H1 (cell line): ENCODE results near the gene PARP1. TPM values are rescaled to one million over a fixed set of nuclear protein-coding genes. Genes with fewer than 3 reads are reported as not detected.

Experiments
- CTCF ChIA-PET: fragments of 300-600 bp; sonication (Branson Sonifier 250); formaldehyde crosslinking; loops from one replicate; lab custom pipeline; 2021; ENCODE audit not compliant: partially characterized antibody; lab: Charles Lee
- POLR2A ChIA-PET: fragments of 300-600 bp; sonication (Branson Sonifier 250); formaldehyde crosslinking; loops from one replicate; lab custom pipeline; 2021; ENCODE audit warnings: inconsistent platforms; ENCODE audit not compliant: partially characterized antibody; lab: Charles Lee
- DNase-seq, 2 experiments: peaks; one replicate each; pipeline versions ENCODE4 v3.0.0 to v3.0.0-alpha.2; 2010 to 2022; ENCODE audit warnings: low spot score in 2 of 2, low read depth in 1 of 2, mixed read lengths in 1 of 2
- FAIRE-seq: peaks from 2 replicates; lab custom pipeline; 2011; peaks lifted over from hg19 to GRCh38; lab: Jason Lieb, UNC
- H2AFZ ChIP-seq: 2 replicates; pipeline ENCODE4 v1.8.1; 2012; ENCODE audit warnings: low read length, inconsistent platforms
- H2AK5ac ChIP-seq: 2 replicates; pipeline ENCODE4 v1.6.1; 2013; ENCODE audit warnings: low read depth, low read length
- H2BK120ac ChIP-seq: replicated peaks from 2 replicates; pipeline ENCODE3; 2013; ENCODE audit warnings: low read depth, low read length, inconsistent platforms
- H2BK12ac ChIP-seq: 2 replicates; pipeline ENCODE4 v1.6.1; 2013; ENCODE audit warnings: low read depth, low read length
- H2BK15ac ChIP-seq: 2 replicates; pipeline ENCODE4 v1.6.1; 2013; ENCODE audit warnings: low read length
- H2BK20ac ChIP-seq: 2 replicates; pipeline ENCODE4 v1.6.1; 2013; ENCODE audit warnings: low read length
- H2BK5ac ChIP-seq: 2 replicates; pipeline ENCODE4 v1.6.1; 2013; ENCODE audit warnings: low read depth, low read length
- H3K14ac ChIP-seq: 2 replicates; pipeline ENCODE4 v1.6.1; 2013; ENCODE audit warnings: inconsistent platforms; ENCODE audit not compliant: insufficient read length
- H3K18ac ChIP-seq: 2 replicates; pipeline ENCODE4 v1.6.1; 2013; ENCODE audit warnings: low read length; ENCODE audit errors: extremely low read depth
- H3K23ac ChIP-seq: 2 replicates; pipeline ENCODE4 v1.6.1; 2013; ENCODE audit warnings: inconsistent platforms; ENCODE audit not compliant: insufficient read length
- H3K23me2 ChIP-seq: 2 replicates; pipeline ENCODE4 v1.6.1; 2013; ENCODE audit warnings: low read depth, low read length
- H3K27ac ChIP-seq: 2 replicates; pipeline ENCODE4 v1.6.1; 2011; ENCODE audit warnings: low read depth, low read length, inconsistent platforms
- H3K27me3 ChIP-seq, 4 experiments: replicated peaks in 1 of 4; 1 replicate in 1 of 4; 2 replicates in 3 of 4; pipeline versions ENCODE4 v1.6.1 to v1.8.1; 2011 to 2013; ENCODE audit warnings: low read length in 3 of 4, mild to moderate bottlenecking in 3 of 4, inconsistent platforms in 2 of 4, mixed read lengths in 2 of 4, moderate library complexity in 1 of 4; ENCODE audit not compliant: control insufficient read depth in 3 of 4, insufficient read depth in 3 of 4; ENCODE audit errors: extremely low read depth in 1 of 4
- H3K36me3 ChIP-seq, 4 experiments: 2 replicates each; pipeline versions ENCODE4 v1.6.1 to v1.8.1; 2011 to 2013; ENCODE audit warnings: mild to moderate bottlenecking in 4 of 4, low read length in 3 of 4, moderate library complexity in 2 of 4, control low read depth in 1 of 4, inconsistent platforms in 1 of 4; ENCODE audit not compliant: insufficient read depth in 4 of 4, control insufficient read depth in 2 of 4
- H3K4ac ChIP-seq: replicated peaks from 2 replicates; pipeline ENCODE3; 2013; ENCODE audit warnings: low read length, low read depth, mixed read lengths, inconsistent platforms; ENCODE audit not compliant: insufficient read length
- H3K4me1 ChIP-seq, 4 experiments: replicated peaks in 1 of 4; 1 replicate in 1 of 4; 2 replicates in 3 of 4; pipeline versions ENCODE4 v1.6.1 to v1.8.1; 2011 to 2013; ENCODE audit warnings: low read length in 3 of 4, inconsistent platforms in 2 of 4, mixed read lengths in 1 of 4; ENCODE audit not compliant: insufficient read depth in 4 of 4, control insufficient read depth in 3 of 4
- H3K4me2 ChIP-seq, 2 experiments: 2 replicates each; pipeline versions ENCODE4 v1.6.1 to v1.8.1; 2011 to 2013; ENCODE audit warnings: low read depth in 2 of 2, low read length in 2 of 2, control low read depth in 1 of 2, inconsistent platforms in 1 of 2, mild to moderate bottlenecking in 1 of 2; ENCODE audit not compliant: insufficient read depth in 1 of 2
- H3K4me3 ChIP-seq, 4 experiments: fragments of 200-600, 300-600 bp in 1 of 4; sonication (generic), shearing (Covaris generic), sonication (Bioruptor Twin) in 1 of 4; 2 replicates each; pipeline versions ENCODE4 v1.5.1 to v1.8.1; 2011 to 2016; ENCODE audit warnings: low read length in 4 of 4, low read depth in 3 of 4, control low read depth in 2 of 4, inconsistent platforms in 2 of 4, mild to moderate bottlenecking in 2 of 4, mixed read lengths in 1 of 4, moderate library complexity in 1 of 4; ENCODE audit not compliant: insufficient read depth in 2 of 4; ENCODE audit errors: extremely low read depth in 1 of 4
- H3K56ac ChIP-seq: replicated peaks from 2 replicates; pipeline ENCODE3; 2013; ENCODE audit warnings: low read depth, mild to moderate bottlenecking, mixed read lengths, low read length, inconsistent platforms; ENCODE audit not compliant: insufficient read length
- H3K79me1 ChIP-seq: 2 replicates; pipeline ENCODE4 v1.6.1; 2013; ENCODE audit warnings: low read depth, low read length, control low read depth
- H3K79me2 ChIP-seq, 2 experiments: 2 replicates each; pipeline versions ENCODE4 v1.6.1 to v1.8.1; 2012 to 2013; ENCODE audit warnings: low read length in 2 of 2, mild to moderate bottlenecking in 2 of 2, inconsistent platforms in 1 of 2; ENCODE audit not compliant: insufficient read depth in 2 of 2, control insufficient read depth in 1 of 2
- H3K9ac ChIP-seq, 4 experiments: replicated peaks in 1 of 4; 1 replicate in 1 of 4; 2 replicates in 3 of 4; pipeline versions ENCODE4 v1.6.1 to v1.8.1; 2011 to 2013; ENCODE audit warnings: low read depth in 3 of 4, low read length in 3 of 4, control low read depth in 2 of 4, mild to moderate bottlenecking in 2 of 4, moderate library complexity in 2 of 4, inconsistent platforms in 1 of 4; ENCODE audit errors: extremely low read depth in 1 of 4
- H3K9me3 ChIP-seq, 2 experiments: 2 replicates each; pipeline versions ENCODE4 v1.6.1 to v1.8.1; 2012 to 2013; ENCODE audit warnings: mild to moderate bottlenecking in 2 of 2, moderate library complexity in 2 of 2, control low read depth in 1 of 2, inconsistent platforms in 1 of 2, low read depth in 1 of 2, low read length in 1 of 2, mixed read lengths in 1 of 2; ENCODE audit not compliant: insufficient read depth in 2 of 2
- H4K20me1 ChIP-seq, 2 experiments: replicated peaks in 1 of 2; 2 replicates each; pipeline versions ENCODE3 to v1.8.1; 2011 to 2013; ENCODE audit warnings: inconsistent platforms in 2 of 2, low read length in 2 of 2, mild to moderate bottlenecking in 1 of 2; ENCODE audit not compliant: insufficient read depth in 2 of 2, control insufficient read depth in 1 of 2
- H4K5ac ChIP-seq: 2 replicates; pipeline ENCODE4 v1.6.1; 2013; ENCODE audit warnings: low read length, low read depth, mixed read lengths, inconsistent platforms; ENCODE audit not compliant: insufficient read length
- H4K8ac ChIP-seq: 2 replicates; pipeline ENCODE4 v1.8.0; 2013; ENCODE audit warnings: mild to moderate bottlenecking, moderate library complexity, low read length, inconsistent platforms; ENCODE audit not compliant: insufficient read depth; ENCODE audit errors: extremely low read depth
- H4K91ac ChIP-seq: replicated peaks from 2 replicates; pipeline ENCODE3; 2013; ENCODE audit warnings: low read length, mixed read lengths, inconsistent platforms; ENCODE audit not compliant: insufficient read length
- CHD1 ChIP-seq: IDR thresholded peaks from 2 replicates; pipeline ENCODE4 v1.6.1; 2012; ENCODE audit warnings: low read depth, low read length, improper control_type of control experiment
- POLR2A ChIP-seq, 2 experiments: IDR thresholded peaks; 1 replicate in 1 of 2; 2 replicates in 1 of 2; pipeline ENCODE4 v1.6.1; 2011; ENCODE audit warnings: low read depth in 2 of 2, low read length in 2 of 2, mild to moderate bottlenecking in 2 of 2; ENCODE audit errors: control extremely low read depth in 1 of 2
- POLR2AphosphoS5 ChIP-seq: IDR thresholded peaks from 2 replicates; pipeline ENCODE4 v1.6.1; 2011; ENCODE audit warnings: low read depth, low read length
- WGBS, 2 experiments: shearing (Covaris generic) in 1 of 2; methylation state at CpG; one replicate each; pipeline versions ENCODE4 v1.1.6 to v1.1.7; 2013 to 2015; ENCODE audit warnings: low lambda C conversion rate in 2 of 2, mixed read lengths in 2 of 2, inconsistent platforms in 1 of 2, low coverage in 1 of 2, missing lambda C conversion rate in 1 of 2; ENCODE audit not compliant: insufficient replicate concordance in 2 of 2, insufficient coverage in 1 of 2, insufficient read length in 1 of 2; ENCODE audit errors: extremely low coverage in 1 of 2, missing lambda C conversion rate in 1 of 2; 5-methylcytosine and 5-hydroxymethylcytosine counted together
- polyA plus RNA-seq, 7 experiments: library from polyadenylated mRNA; depleted of rRNA in 3 of 7; stranded (reverse) in 5 of 7; unstranded in 2 of 7; fragments of >200 nt in 5 of 7; fragments of 200-250 nt in 2 of 7; gene quantifications; 1 replicate in 5 of 7; 2 replicates in 1 of 7; 4 replicates in 1 of 7; pipeline versions ENCODE4 v1.2.1 to v1.2.3, GENCODE V29; 2011 to 2013; ENCODE audit warnings: missing spikeins in 2 of 7, mixed read lengths in 2 of 7
- total RNA-seq: library from RNA; stranded (reverse); fragmentation: NEBNext Ultra II Directional; extraction: Animal tissue kit (Norgen Biotek cat#: 25700); gene quantifications from 2 replicates; pipeline ENCODE4 v1.2.1, GENCODE V29; 2021

The PARP1 gene
- total and polyA plus RNA-seq, 2 of the 8 experiments (the other 6 are each of a cell fraction or from before 2014, with no cell fraction given), result 416 to 441 TPM

DNA sequence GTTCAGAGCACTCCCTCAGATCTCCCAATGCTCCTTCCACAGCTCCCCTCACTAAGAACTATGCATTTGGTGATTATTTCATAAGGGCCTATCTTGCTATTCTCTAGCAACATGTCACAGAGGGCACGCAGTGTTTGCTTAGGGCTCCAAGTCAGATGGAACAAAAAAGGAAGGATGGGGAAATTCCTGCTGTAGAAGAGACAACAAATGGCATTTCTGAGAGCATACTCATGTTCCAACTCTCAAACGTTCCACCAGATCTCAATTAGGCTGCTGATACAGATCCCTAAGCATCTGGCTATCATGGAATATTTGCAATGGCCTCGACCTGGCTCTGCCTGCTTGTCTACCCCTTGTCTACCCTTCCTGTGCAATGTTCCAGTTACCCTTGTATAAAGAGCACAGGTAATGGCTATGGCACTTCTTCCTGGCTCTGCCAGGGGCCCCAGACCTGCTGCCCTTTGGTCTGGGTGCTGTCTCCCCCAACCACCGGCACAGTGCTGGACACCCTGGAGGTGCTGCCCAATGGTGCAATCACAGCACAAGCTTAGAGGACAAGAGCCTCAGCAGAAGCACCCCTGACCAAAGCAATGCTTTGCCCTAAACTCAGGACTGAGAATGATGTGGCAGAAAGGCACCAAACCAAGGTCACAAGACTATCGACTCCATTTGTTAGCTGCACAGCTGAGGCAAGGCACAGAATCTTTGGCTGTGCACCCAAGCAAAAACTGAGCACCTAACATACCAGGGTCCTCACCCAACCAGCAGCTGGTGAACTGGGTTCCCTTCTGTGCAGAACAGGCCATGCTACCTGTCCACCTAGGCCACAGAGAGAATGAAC, 3.6 kb downstream of the PARP1 start:
- peaks cover 12 to 25% of the 10 kb centered on the region in 2 experiments for H4K20me1 ChIP-seq
- 57% methylated on average over 5 of the region's 5 CpGs; no CpG with 5 or more reads in 1 of the 2 experiments for WGBS, 2 experiments
- TF ChIP-seq CHD1 (no peak), POLR2AphosphoS5 (peak; percentile 57; the same call in 1 of the 2 replicates), POLR2A (IDR thresholded peaks at IDR 0.05; ENCODE audit: control extremely low read depth in 1 of 2, low read depth in 2 of 2, low read length in 2 of 2) (peak in 1 of 2 experiments; percentile 34; a peak in 2 of 3 replicates)
- ChIA-PET POLR2A (interaction anchor here (0.5 to 3.1 kb wide), 14 partner anchors 9 to 341 kb away, joined by 3 to 13 read pairs (median 4); partner anchors contain the start of gene LIN9), CTCF (interaction anchor here (0.6 to 3.5 kb wide), 31 partner anchors 9 to 325 kb away, joined by 3 to 28 read pairs (median 4); no protein-coding TSS in a partner anchor)
- H2BK20ac ChIP-seq, result peak overlapping the region; percentile 99
- peak overlapping the region; percentile 94 to 96 for H3K4me2 ChIP-seq
- peak overlapping the region; percentile 99 for H3K4ac ChIP-seq
- peak overlapping the region; percentile 89 for H2BK15ac ChIP-seq
- peak overlapping the region; percentile 6 for H3K14ac ChIP-seq
- peak overlapping the region; percentile 65 for H3K56ac ChIP-seq
- H3K23ac ChIP-seq, result peak overlapping the region; percentile 23
- no peak overlapping the region for H2AFZ ChIP-seq
- H3K4me3 ChIP-seq, result peak overlapping the region; percentile 1 to 99 (median 36); a peak in 7 of 8 replicates
- H2BK5ac ChIP-seq, result peak overlapping the region; percentile 97
- DNase-seq (no peak), FAIRE-seq (no peak)
- H3K79me1 ChIP-seq, result peaks cover 16% of the 10 kb centered on the region
- peaks cover 18 to 30% (median 26%) of the 10 kb centered on the region in 4 experiments for H3K36me3 ChIP-seq
- peaks cover 14% of the 10 kb centered on the region for H3K23me2 ChIP-seq
- H3K9me3 ChIP-seq, result no peaks in the 10 kb centered on the region
- H4K91ac ChIP-seq, result peak overlapping the region; percentile 100
- H2BK120ac ChIP-seq, result peak overlapping the region; percentile 99
- peaks cover 35 to 76% of the 10 kb centered on the region in 2 experiments for H3K79me2 ChIP-seq
- H3K18ac ChIP-seq, result peak overlapping the region; percentile 100
- peak overlapping the region; percentile 100 for H2BK12ac ChIP-seq
- H2AK5ac ChIP-seq, result peak overlapping the region; percentile 68
- peak overlapping the region; percentile 48; the same call in 1 of the 2 replicates for H3K27ac ChIP-seq
- 0 out of 2 replicates have a peak overlapping the region, but pooled peaks have one; percentile 60 for H4K8ac ChIP-seq
- peaks cover 16 to 32% (median 21%) of the 10 kb centered on the region in 4 experiments for H3K4me1 ChIP-seq
- H3K9ac ChIP-seq, result 0 out of 7 replicates have a peak overlapping the region, but pooled peaks of 1 of the 4 experiments have one; percentile 16
- no peaks in the 10 kb centered on the region for H3K27me3 ChIP-seq
- peak overlapping the region; percentile 75 for H4K5ac ChIP-seq
